ENCODE data around the gene GGA1. TPM values are rescaled to one million over a fixed set of nuclear protein-coding genes. Genes with fewer than 3 reads are reported as not detected.

Gene GGA1
- total and polyA plus RNA-seq, 10 of the 15 experiments (the other 5 are each of a cell fraction or from before 2014, with no cell fraction given) = 1.4 to 79.4 (median 44.4) TPM

DNA sequence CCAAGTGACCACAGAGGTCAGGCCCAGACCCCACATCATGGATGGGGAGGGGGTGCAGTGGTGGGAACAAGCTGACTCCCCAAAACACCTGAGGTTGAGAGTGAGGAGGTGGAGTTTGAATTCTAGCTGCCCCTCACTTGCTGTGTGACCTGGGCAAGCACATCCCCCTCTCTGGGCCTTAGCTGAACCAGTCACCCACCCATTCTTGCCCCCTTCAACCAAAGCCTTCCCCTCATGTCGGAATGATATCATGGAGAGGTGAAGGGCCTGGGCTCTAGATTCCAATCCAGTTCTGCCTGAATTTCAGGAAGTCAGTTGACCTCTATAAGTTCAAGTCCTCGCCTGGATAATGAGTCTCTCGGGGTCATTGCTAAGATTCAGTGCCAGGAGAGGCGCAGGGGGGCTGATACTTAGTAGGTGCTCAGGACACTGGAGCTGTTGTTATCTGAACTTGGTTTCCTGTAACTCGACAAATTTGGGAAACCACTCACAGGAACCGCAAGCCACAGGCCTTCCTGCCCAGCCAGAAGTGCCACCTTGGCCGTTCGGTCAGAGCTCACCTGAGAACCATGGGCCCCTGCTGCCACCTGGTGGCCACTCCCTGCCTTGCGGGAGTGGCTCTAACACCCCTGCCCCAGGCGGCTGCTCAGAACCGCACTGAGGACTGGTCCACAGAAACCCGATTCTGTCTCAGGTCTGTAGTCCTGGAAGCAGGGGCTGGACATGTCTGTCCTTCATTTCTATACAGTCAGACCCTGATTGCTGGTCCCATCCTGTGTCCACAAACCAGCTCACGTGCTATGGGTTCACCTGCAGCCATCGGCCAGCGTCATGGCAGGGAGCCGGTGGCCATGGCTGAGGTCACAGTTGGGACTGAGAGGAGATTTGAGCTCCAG lies 41.5 kb upstream of the GGA1 start:
- ChIA-PET POLR2A (interaction anchor here (0.8 to 4.9 kb wide), 8 partner anchors 13 to 81 kb away, joined by 3 to 39 read pairs (median 4); partner anchors contain the start of genes GGA1, LGALS2 and MFNG), SMC1A (ENCODE audit: uncharacterized antibody, unreplicated experiment) (interaction anchor here (0.7 to 7.2 kb wide), 18 partner anchors 8 to 252 kb away, joined by 3 to 179 read pairs (median 5); partner anchors contain the start of genes GGA1, LGALS2 and MFNG), CTCF (interaction anchor here (0.6 to 22.0 kb wide), 38 partner anchors 8 to 386 kb away, joined by 3 to 541 read pairs (median 5); partner anchors contain the start of genes C22orf23, CYTH4, ELFN2 and GGA1), RAD21 (ENCODE audit: unreplicated experiment) (interaction anchor here (0.7 to 8.5 kb wide), 23 partner anchors 9 to 308 kb away, joined by 3 to 237 read pairs (median 5); partner anchors contain the start of genes GGA1, LGALS2 and MFNG)
- Histone ChIP-seq H3K4me2 (ENCODE audit: control insufficient read depth, insufficient read depth) (peak overlapping the region; percentile 61), H3K27ac (ENCODE audit: control insufficient read depth, insufficient read depth) (no peak overlapping the region), H3K79me2 (ENCODE audit: control insufficient read depth, insufficient read depth, low read length) (no peaks in the 10 kb centered on the region), H3K4me3 (no peak overlapping the region), H4K20me1 (ENCODE audit: control insufficient read depth, insufficient read depth) (no peaks in the 10 kb centered on the region), H3K9me3 (replicated peaks; ENCODE audit: control insufficient read depth, insufficient read depth, low read length) (no peaks in the 10 kb centered on the region), H3K4me1 (ENCODE audit: control insufficient read depth, insufficient read depth, low read length) (peaks cover 11% of the 10 kb centered on the region), H3K36me3 (ENCODE audit: control insufficient read depth in 2 of 2, insufficient read depth in 2 of 2, low read length in 1 of 2) (no peaks in the 10 kb centered on the region), H3K27me3 (replicated peaks in 1 of 2; ENCODE audit: control insufficient read depth in 2 of 2, insufficient read depth in 2 of 2, low read length in 1 of 2) (peaks cover 0 to 1% of the 10 kb centered on the region in 2 experiments; a peak in 2 of 4 replicates), H2AFZ (ENCODE audit: control insufficient read depth, low read depth, low read length) (peak overlapping the region; percentile 50; the same call in 1 of the 2 replicates), H3K9ac (ENCODE audit: control insufficient read depth, insufficient read depth, low read length) (no peak overlapping the region)
- ATAC-seq (peak; percentile 96), DNase-seq (ENCODE audit: low read depth, low spot score) (peak; percentile 84), FAIRE-seq (peak; percentile 98)
- no TSS peak for BruUV-seq (replicated peaks)
- in situ Hi-C loops (cut with MboI) (no loop called here), intact Hi-C loops (cut with micrococcal nuclease; ENCODE audit: unreplicated experiment) (loop anchor here (1.0 to 10.0 kb wide), 3 partner anchors 25 to 252 kb away; no protein-coding TSS in a partner anchor)
- 26% methylated on average over 16 of the region's 16 CpGs for WGBS (ENCODE audit: insufficient coverage, insufficient replicate concordance, low lambda C conversion rate, missing lambda C conversion rate)
- TF ChIP-seq DPF2 (IDR thresholded peaks at IDR 0.05) (peak; percentile 85), MLLT1 (IDR thresholded peaks at IDR 0.05) (peak; percentile 89), ZNF207 (IDR thresholded peaks at IDR 0.05; ENCODE audit: borderline replicate concordance) (peak; percentile 33; the same call in 1 of the 2 replicates), YY1 (IDR thresholded peaks at IDR 0.05; ENCODE audit: low read depth, low read length) (peak; percentile 71; the same call in 1 of the 2 replicates), TCF3 (IDR thresholded peaks at IDR 0.05; ENCODE audit: borderline replicate concordance, insufficient read depth, low read depth, low read length) (no peak), GATAD2B (conservative IDR thresholded peaks at IDR 0.05; ENCODE audit: low read depth) (no peak; the same call in 1 of the 2 replicates), YBX1 (IDR thresholded peaks at IDR 0.05) (no peak), RCOR1 (conservative IDR thresholded peaks at IDR 0.05; ENCODE audit: low read depth, low read length) (no peak), ATF7 (IDR thresholded peaks at IDR 0.05; ENCODE audit: low read depth) (peak; percentile 33; the same call in 1 of the 2 replicates), ZBED1 (IDR thresholded peaks at IDR 0.05; ENCODE audit: borderline replicate concordance) (no peak), NR2F1 (conservative IDR thresholded peaks at IDR 0.05) (0 out of 2 replicates have a peak, but pooled peaks have one; percentile 69), HDGF (IDR thresholded peaks at IDR 0.05) (0 out of 2 replicates have a peak, but pooled peaks have one; percentile 68), FOXK2 (IDR thresholded peaks at IDR 0.05) (no peak), EED (IDR thresholded peaks at IDR 0.05; ENCODE audit: low read depth) (0 out of 2 replicates have a peak, but pooled peaks have one; percentile 26), PKNOX1 (IDR thresholded peaks at IDR 0.05) (0 out of 2 replicates have a peak, but pooled peaks have one; percentile 12), RELA (IDR thresholded peaks at IDR 0.05; ENCODE audit: borderline replicate concordance, partially characterized antibody) (peak; percentile 79), NFXL1 (IDR thresholded peaks at IDR 0.05; ENCODE audit: borderline replicate concordance) (0 out of 2 replicates have a peak, but pooled peaks have one; percentile 50), CREM (IDR thresholded peaks at IDR 0.05; ENCODE audit: low read depth) (0 out of 2 replicates have a peak, but pooled peaks have one; percentile 15), TAF1 (IDR thresholded peaks at IDR 0.05; ENCODE audit: borderline replicate concordance, low read depth, low read length) (no peak)
- TF ChIP-seq, protein P1, sequence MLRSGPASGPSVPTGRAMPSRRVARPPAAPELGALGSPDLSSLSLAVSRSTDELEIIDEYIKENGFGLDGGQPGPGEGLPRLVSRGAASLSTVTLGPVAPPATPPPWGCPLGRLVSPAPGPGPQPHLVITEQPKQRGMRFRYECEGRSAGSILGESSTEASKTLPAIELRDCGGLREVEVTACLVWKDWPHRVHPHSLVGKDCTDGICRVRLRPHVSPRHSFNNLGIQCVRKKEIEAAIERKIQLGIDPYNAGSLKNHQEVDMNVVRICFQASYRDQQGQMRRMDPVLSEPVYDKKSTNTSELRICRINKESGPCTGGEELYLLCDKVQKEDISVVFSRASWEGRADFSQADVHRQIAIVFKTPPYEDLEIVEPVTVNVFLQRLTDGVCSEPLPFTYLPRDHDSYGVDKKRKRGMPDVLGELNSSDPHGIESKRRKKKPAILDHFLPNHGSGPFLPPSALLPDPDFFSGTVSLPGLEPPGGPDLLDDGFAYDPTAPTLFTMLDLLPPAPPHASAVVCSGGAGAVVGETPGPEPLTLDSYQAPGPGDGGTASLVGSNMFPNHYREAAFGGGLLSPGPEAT (IDR thresholded peaks at IDR 0.05; ENCODE audit: low read depth) = peak; percentile 61; the same call in 1 of the 2 replicates

All from GM12878 (cell line).